ENCODE results near the gene CLSTN2. TPM values are rescaled to one million over a fixed set of nuclear protein-coding genes. Genes with fewer than 3 reads are reported as not detected.

The CLSTN2 gene
- total RNA-seq, 1 experiment from 2014 or later: not detected

DNA sequence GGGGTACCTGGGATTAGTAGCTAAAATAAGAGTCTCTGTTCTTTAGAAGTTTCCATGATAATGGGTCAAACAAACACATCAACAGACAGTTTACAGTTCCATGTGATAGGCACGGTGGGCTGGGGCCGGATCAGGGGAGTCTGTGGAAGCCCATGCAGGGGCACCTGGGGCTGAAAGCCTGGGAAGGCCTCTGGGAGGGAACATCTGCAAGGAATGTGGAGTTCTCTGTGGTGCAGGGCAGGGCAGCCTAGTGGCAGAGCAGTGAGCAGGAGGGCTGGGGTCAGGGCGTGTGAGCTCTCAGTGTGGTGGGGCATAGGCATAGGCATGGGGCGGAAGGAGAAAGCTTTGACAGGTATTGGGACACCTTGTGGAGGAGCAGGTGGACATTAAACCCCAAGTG, 535.2 kb downstream of the CLSTN2 start:
- Histone ChIP-seq H3K4me2 (ENCODE audit: low read depth, low read length, poor library complexity, severe bottlenecking) (no peak overlapping the region), H3K27ac (ENCODE audit: low read length) (no peak overlapping the region), H3K79me2 (ENCODE audit: low read length) (no peaks in the 10 kb centered on the region), H3K4me3 (ENCODE audit: low read length) (no peak overlapping the region), H3K9me3 (ENCODE audit: low read length) (no peaks in the 10 kb centered on the region), H3K9ac (ENCODE audit: low read length) (no peak overlapping the region), H2AFZ (ENCODE audit: low read length) (no peak overlapping the region), H3K27me3 (ENCODE audit: low read length) (peaks cover 2% of the 10 kb centered on the region; the same call in 1 of the 2 replicates), H4K20me1 (ENCODE audit: insufficient read depth, low read depth, low read length) (no peaks in the 10 kb centered on the region), H3K4me1 (ENCODE audit: low read length) (peaks cover 16% of the 10 kb centered on the region), H3K36me3 (ENCODE audit: insufficient read depth, low read length) (no peaks in the 10 kb centered on the region), H3K9me2 (replicated peaks; ENCODE audit: insufficient read depth, low read length) (no peaks in the 10 kb centered on the region)
- no peak for DNase-seq

GRCh38 chr3:140470962-140471361, 536.0 kb downstream of the CLSTN2 start:
- H3K9me2 ChIP-seq (replicated peaks; ENCODE audit: insufficient read depth, low read length): no peaks in the 10 kb centered on the region
- H3K36me3 ChIP-seq (ENCODE audit: insufficient read depth, low read length): no peaks in the 10 kb centered on the region
- no peak overlapping the region for H3K9ac ChIP-seq (ENCODE audit: low read length)
- no peak overlapping the region for H3K4me2 ChIP-seq (ENCODE audit: low read depth, low read length, poor library complexity, severe bottlenecking)
- H3K27me3 ChIP-seq (ENCODE audit: low read length): peaks cover 2% of the 10 kb centered on the region; the same call in 1 of the 2 replicates
- no peak overlapping the region for H2AFZ ChIP-seq (ENCODE audit: low read length)
- no peak for DNase-seq
- no peak overlapping the region for H3K4me3 ChIP-seq (ENCODE audit: low read length)
- H3K4me1 ChIP-seq (ENCODE audit: low read length): peaks cover 16% of the 10 kb centered on the region
- H3K9me3 ChIP-seq (ENCODE audit: low read length): no peaks in the 10 kb centered on the region
- H4K20me1 ChIP-seq (ENCODE audit: insufficient read depth, low read depth, low read length): no peaks in the 10 kb centered on the region
- no peaks in the 10 kb centered on the region for H3K79me2 ChIP-seq (ENCODE audit: low read length)
- no peak overlapping the region for H3K27ac ChIP-seq (ENCODE audit: low read length)

DNA sequence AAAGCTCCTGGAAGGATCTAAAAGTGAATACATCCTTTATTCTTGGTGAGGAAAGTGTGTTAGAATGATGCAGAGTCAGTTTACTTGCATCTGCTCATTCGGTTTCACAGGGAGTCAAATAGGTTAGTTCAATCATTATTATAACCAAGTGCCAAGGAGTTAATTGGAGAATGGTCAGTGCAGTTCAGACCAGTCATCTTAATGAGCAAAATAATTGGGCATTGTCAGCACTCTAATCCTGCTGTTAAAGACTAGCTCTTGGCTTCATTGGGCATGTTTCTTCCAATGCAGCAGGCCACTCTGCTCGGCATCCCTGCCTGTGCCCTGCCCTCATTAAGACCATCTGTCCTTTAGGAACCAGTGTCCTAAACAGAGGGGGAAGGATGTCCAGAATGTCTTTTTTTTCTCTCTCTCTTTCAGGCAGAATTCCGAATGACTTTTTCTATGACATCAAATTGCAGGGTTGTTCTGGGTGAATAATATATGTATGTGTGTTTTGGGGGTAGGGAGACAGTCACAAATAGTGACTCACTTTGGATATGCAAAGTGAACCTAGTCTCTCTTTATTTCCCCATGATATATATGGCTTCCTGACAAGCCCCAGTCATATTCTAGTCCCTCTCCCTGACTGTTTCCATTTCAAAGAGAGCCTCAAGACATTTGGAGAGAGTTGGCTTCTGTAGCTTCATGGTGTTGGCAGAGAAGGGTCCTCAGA, 537.5 kb downstream of the CLSTN2 start:
- Histone ChIP-seq H3K4me3 (ENCODE audit: low read length) (no peak overlapping the region), H3K9me2 (replicated peaks; ENCODE audit: insufficient read depth, low read length) (no peaks in the 10 kb centered on the region), H3K27me3 (ENCODE audit: low read length) (peaks cover 2% of the 10 kb centered on the region; the same call in 1 of the 2 replicates), H4K20me1 (ENCODE audit: insufficient read depth, low read depth, low read length) (no peaks in the 10 kb centered on the region), H3K4me2 (ENCODE audit: low read depth, low read length, poor library complexity, severe bottlenecking) (no peak overlapping the region), H3K4me1 (ENCODE audit: low read length) (peaks cover 16% of the 10 kb centered on the region), H3K27ac (ENCODE audit: low read length) (no peak overlapping the region), H2AFZ (ENCODE audit: low read length) (no peak overlapping the region), H3K79me2 (ENCODE audit: low read length) (no peaks in the 10 kb centered on the region), H3K36me3 (ENCODE audit: insufficient read depth, low read length) (no peaks in the 10 kb centered on the region), H3K9me3 (ENCODE audit: low read length) (no peaks in the 10 kb centered on the region), H3K9ac (ENCODE audit: low read length) (no peak overlapping the region)
- DNase-seq: no peak

GRCh38 chr3:140487566-140487965, 552.6 kb downstream of the CLSTN2 start:
- Histone ChIP-seq H3K27me3 (ENCODE audit: low read length) (0 out of 2 replicates have a peak, but pooled peaks cover 2% of the 10 kb centered on the region), H4K20me1 (ENCODE audit: insufficient read depth, low read depth, low read length) (no peaks in the 10 kb centered on the region), H3K9me3 (ENCODE audit: low read length) (no peaks in the 10 kb centered on the region), H3K4me3 (ENCODE audit: low read length) (no peak overlapping the region), H3K4me1 (ENCODE audit: low read length) (no peaks in the 10 kb centered on the region), H3K79me2 (ENCODE audit: low read length) (no peaks in the 10 kb centered on the region), H3K27ac (ENCODE audit: low read length) (no peak overlapping the region), H3K4me2 (ENCODE audit: low read depth, low read length, poor library complexity, severe bottlenecking) (no peak overlapping the region), H3K9ac (ENCODE audit: low read length) (no peak overlapping the region), H2AFZ (ENCODE audit: low read length) (no peak overlapping the region), H3K36me3 (ENCODE audit: insufficient read depth, low read length) (no peaks in the 10 kb centered on the region), H3K9me2 (replicated peaks; ENCODE audit: insufficient read depth, low read length) (no peaks in the 10 kb centered on the region)
- no peak for DNase-seq

DNA sequence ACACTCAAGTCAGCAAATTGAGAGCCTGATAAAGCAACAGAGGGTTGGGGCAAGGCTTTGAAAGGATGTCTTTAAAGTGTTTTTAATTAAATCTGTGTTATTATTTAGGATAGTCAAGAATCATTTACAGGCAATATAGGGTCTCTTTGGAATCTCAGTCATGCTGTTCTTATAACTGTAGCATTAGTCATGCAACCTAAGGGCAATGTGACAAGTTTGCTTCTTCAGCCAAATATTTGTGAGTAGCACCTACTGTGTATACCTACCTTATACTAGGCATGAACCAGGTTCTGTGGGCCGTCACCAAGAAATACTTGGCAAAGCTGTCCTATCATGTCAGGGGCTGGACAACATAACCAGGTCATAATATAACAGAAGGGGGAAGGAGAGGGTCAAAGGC, 558.3 kb downstream of the CLSTN2 start:
- Histone ChIP-seq H3K9me3 (ENCODE audit: low read length) (no peaks in the 10 kb centered on the region), H3K9ac (ENCODE audit: low read length) (no peak overlapping the region), H3K4me1 (ENCODE audit: low read length) (peaks cover 3% of the 10 kb centered on the region; the same call in 1 of the 2 replicates), H4K20me1 (ENCODE audit: insufficient read depth, low read depth, low read length) (no peaks in the 10 kb centered on the region), H3K27ac (ENCODE audit: low read length) (no peak overlapping the region), H3K4me2 (ENCODE audit: low read depth, low read length, poor library complexity, severe bottlenecking) (no peak overlapping the region), H3K4me3 (ENCODE audit: low read length) (no peak overlapping the region), H2AFZ (ENCODE audit: low read length) (no peak overlapping the region), H3K79me2 (ENCODE audit: low read length) (no peaks in the 10 kb centered on the region), H3K27me3 (ENCODE audit: low read length) (no peaks in the 10 kb centered on the region), H3K36me3 (ENCODE audit: insufficient read depth, low read length) (no peaks in the 10 kb centered on the region), H3K9me2 (replicated peaks; ENCODE audit: insufficient read depth, low read length) (no peaks in the 10 kb centered on the region)
- DNase-seq: no peak

GRCh38 chr3:140494970-140495369, 560.0 kb downstream of the CLSTN2 start:
- Histone ChIP-seq H3K4me1 (ENCODE audit: low read length) (peaks cover 6% of the 10 kb centered on the region), H3K9me2 (replicated peaks; ENCODE audit: insufficient read depth, low read length) (no peaks in the 10 kb centered on the region), H3K27me3 (ENCODE audit: low read length) (no peaks in the 10 kb centered on the region), H3K79me2 (ENCODE audit: low read length) (no peaks in the 10 kb centered on the region), H2AFZ (ENCODE audit: low read length) (no peak overlapping the region), H3K27ac (ENCODE audit: low read length) (no peak overlapping the region), H3K4me2 (ENCODE audit: low read depth, low read length, poor library complexity, severe bottlenecking) (no peak overlapping the region), H3K36me3 (ENCODE audit: insufficient read depth, low read length) (no peaks in the 10 kb centered on the region), H4K20me1 (ENCODE audit: insufficient read depth, low read depth, low read length) (no peaks in the 10 kb centered on the region), H3K9me3 (ENCODE audit: low read length) (no peaks in the 10 kb centered on the region), H3K9ac (ENCODE audit: low read length) (no peak overlapping the region), H3K4me3 (ENCODE audit: low read length) (no peak overlapping the region)
- DNase-seq: no peak

DNA sequence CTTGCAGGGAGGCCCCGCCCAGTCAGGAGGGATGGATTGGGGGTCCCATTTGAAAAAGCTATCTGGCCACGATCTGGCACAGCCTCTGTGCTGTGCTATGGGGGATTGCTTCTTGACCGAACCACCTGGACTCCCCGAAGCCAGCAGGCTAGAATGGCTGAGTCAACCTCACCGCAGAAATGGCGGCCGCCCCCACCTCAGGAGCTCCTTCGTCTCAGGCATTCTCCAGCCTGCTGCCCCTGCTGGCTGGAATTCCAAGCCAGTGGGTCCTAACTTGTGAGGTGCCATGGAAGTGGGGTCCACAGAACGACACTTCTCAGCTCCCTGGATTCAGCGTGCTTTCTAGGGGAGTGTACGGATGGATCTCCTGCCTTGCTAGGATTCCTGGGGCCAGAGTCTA, 562.3 kb downstream of the CLSTN2 start:
- no peak overlapping the region for H3K4me3 ChIP-seq (ENCODE audit: low read length)

GRCh38 chr3:140499114-140499757, 564.3 kb downstream of the CLSTN2 start:
- H3K4me2 ChIP-seq (ENCODE audit: low read depth, low read length, poor library complexity, severe bottlenecking): no peak overlapping the region
- H3K36me3 ChIP-seq (ENCODE audit: insufficient read depth, low read length): no peaks in the 10 kb centered on the region
- H4K20me1 ChIP-seq (ENCODE audit: insufficient read depth, low read depth, low read length): no peaks in the 10 kb centered on the region
- H3K79me2 ChIP-seq (ENCODE audit: low read length): no peaks in the 10 kb centered on the region
- H3K4me3 ChIP-seq (ENCODE audit: low read length): no peak overlapping the region
- no peaks in the 10 kb centered on the region for H3K9me3 ChIP-seq (ENCODE audit: low read length)
- H3K27ac ChIP-seq (ENCODE audit: low read length): no peak overlapping the region
- H2AFZ ChIP-seq (ENCODE audit: low read length): no peak overlapping the region
- peaks cover 38% of the 10 kb centered on the region for H3K4me1 ChIP-seq (ENCODE audit: low read length)
- no peaks in the 10 kb centered on the region for H3K27me3 ChIP-seq (ENCODE audit: low read length)
- no peak overlapping the region for H3K9ac ChIP-seq (ENCODE audit: low read length)
- peak; percentile 73 for DNase-seq
- H3K9me2 ChIP-seq (replicated peaks; ENCODE audit: insufficient read depth, low read length): no peaks in the 10 kb centered on the region

More for the DNA sequence above, 562.3 kb downstream of the CLSTN2 start:
- Histone ChIP-seq H3K36me3 (ENCODE audit: insufficient read depth, low read length) (no peaks in the 10 kb centered on the region), H3K4me1 (ENCODE audit: low read length) (peaks cover 27% of the 10 kb centered on the region), H3K9ac (ENCODE audit: low read length) (no peak overlapping the region), H3K4me2 (ENCODE audit: low read depth, low read length, poor library complexity, severe bottlenecking) (no peak overlapping the region), H3K27ac (ENCODE audit: low read length) (no peak overlapping the region), H4K20me1 (ENCODE audit: insufficient read depth, low read depth, low read length) (no peaks in the 10 kb centered on the region), H3K9me2 (replicated peaks; ENCODE audit: insufficient read depth, low read length) (no peaks in the 10 kb centered on the region), H3K27me3 (ENCODE audit: low read length) (no peaks in the 10 kb centered on the region), H3K79me2 (ENCODE audit: low read length) (no peaks in the 10 kb centered on the region), H2AFZ (ENCODE audit: low read length) (no peak overlapping the region), H3K9me3 (ENCODE audit: low read length) (no peaks in the 10 kb centered on the region)
- DNase-seq: no peak
